Duodenal mucosa (tissue), 2 donors: ENCODE results near the gene CFD.
"Not testable (repeated sequence)": the region's sequence is repeated elsewhere in the genome, so short reads cannot be mapped to it uniquely, and the experiment has no call there.

Experiments used
- H3K27ac ChIP-seq: one replicate; pipeline ENCODE4 v1.7.0; 2013; ENCODE audit warnings: low read depth, low read length
- H3K27me3 ChIP-seq, 2 donors: one replicate each; pipeline ENCODE4 v1.7.0; 2013; ENCODE audit warnings: low read length in 2 of 2, control low read depth in 1 of 2; ENCODE audit not compliant: insufficient read depth in 2 of 2, control insufficient read depth in 1 of 2
- H3K36me3 ChIP-seq, 2 donors: one replicate each; pipeline ENCODE4 v1.7.0; 2013; ENCODE audit warnings: low read length in 2 of 2, control low read depth in 1 of 2; ENCODE audit not compliant: insufficient read depth in 2 of 2, control insufficient read depth in 1 of 2
- H3K4me1 ChIP-seq, 2 donors: one replicate each; pipeline ENCODE4 v1.7.0; 2013; ENCODE audit warnings: low read length in 2 of 2, control low read depth in 1 of 2; ENCODE audit not compliant: insufficient read depth in 2 of 2, control insufficient read depth in 1 of 2
- H3K4me3 ChIP-seq, 2 donors: one replicate each; pipeline ENCODE4 v1.7.0; 2013; ENCODE audit warnings: low read length in 2 of 2, low read depth in 1 of 2
- H3K9ac ChIP-seq, 2 donors: one replicate each; pipeline ENCODE4 v1.7.0; 2013; ENCODE audit warnings: low read length in 2 of 2, low read depth in 1 of 2
- H3K9me3 ChIP-seq, 2 donors: one replicate each; pipeline ENCODE4 v1.7.0; 2013; ENCODE audit warnings: low read length in 2 of 2, control low read depth in 1 of 2; ENCODE audit not compliant: control insufficient read depth in 1 of 2

Gene CFD

GRCh38 chr19:843836-844545 lies 15.5 kb upstream of the CFD start:
- Histone ChIP-seq H3K36me3 (no peaks in the 10 kb centered on the region), H3K9me3 (no peaks in the 10 kb centered on the region), H3K9ac (no peak overlapping the region), H3K27ac (no peak overlapping the region), H3K4me3 (no peak overlapping the region), H3K4me1 (no peaks in the 10 kb centered on the region), H3K27me3 (peaks cover 16 to 33% of the 10 kb centered on the region in 2 donors)

DNA sequence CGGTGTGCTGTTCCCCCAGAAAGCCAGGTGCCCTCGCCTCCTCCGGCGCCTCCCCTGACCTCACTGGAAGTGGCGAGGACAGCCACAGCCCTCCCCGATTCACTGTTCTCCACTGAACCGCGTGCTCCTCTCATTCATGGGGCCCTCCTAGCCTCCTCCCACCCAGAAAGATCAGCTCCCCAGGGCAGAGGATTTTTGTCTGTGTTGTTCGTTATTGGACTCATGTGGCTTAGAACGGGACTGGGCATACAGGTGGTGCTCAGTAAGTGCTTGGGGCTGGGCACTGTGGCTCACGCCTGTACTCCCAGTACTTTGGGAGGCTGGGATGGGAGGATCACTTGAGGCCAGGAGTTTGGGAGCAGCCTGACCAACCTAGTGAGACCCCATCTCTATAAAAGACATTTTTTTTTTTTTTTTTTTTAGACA lies 14.9 kb upstream of the CFD start:
- peaks cover 16 to 33% of the 10 kb centered on the region in 2 donors for H3K27me3 ChIP-seq

DNA sequence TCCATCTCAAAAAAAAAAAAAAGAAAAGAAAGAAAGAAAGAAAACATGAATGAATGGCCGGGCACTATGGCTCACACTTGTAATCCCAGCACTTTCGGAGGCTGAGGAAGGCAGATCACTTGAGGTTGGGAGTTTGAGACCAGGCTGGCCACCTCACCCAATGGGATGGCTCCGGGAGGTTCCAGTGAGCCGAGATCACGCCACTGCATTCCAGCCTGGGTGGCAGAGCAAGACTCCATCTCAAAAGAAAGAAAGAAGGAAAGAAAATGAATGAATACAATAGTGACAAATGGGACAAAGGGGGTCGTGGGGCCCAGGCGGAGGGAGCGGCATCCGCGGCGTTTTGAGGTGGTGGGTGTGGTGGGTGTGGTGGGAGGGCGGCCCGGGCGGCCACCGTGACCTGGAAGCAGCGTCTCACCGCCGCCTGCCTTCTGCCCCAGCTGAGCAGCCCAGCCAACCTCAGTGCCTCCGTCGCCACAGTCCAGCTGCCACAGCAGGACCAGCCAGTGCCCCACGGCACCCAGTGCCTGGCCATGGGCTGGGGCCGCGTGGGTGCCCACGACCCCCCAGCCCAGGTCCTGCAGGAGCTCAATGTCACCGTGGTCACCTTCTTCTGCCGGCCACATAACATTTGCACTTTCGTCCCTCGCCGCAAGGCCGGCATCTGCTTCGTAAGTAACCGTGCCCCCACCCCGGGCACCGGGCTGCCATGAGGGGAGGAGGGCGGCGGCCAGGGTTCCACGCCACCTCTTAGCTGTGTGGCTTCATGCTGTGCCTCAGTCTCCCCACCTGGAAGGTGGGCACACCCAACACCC lies 13.6 kb upstream of the CFD start:
- Histone ChIP-seq H3K9me3 (no peaks in the 10 kb centered on the region), H3K4me3 (no peak overlapping the region), H3K27ac (no peak overlapping the region), H3K36me3 (no peaks in the 10 kb centered on the region), H3K9ac (no peak overlapping the region), H3K4me1 (no peaks in the 10 kb centered on the region), H3K27me3 (peaks cover 16 to 36% of the 10 kb centered on the region in 2 donors)

More for the DNA sequence above, 14.9 kb upstream of the CFD start:
- H3K36me3 ChIP-seq = no peaks in the 10 kb centered on the region
- no peaks in the 10 kb centered on the region for H3K4me1 ChIP-seq
- H3K9ac ChIP-seq = no peak overlapping the region
- H3K9me3 ChIP-seq = no peaks in the 10 kb centered on the region
- H3K4me3 ChIP-seq = no peak overlapping the region
- no peak overlapping the region for H3K27ac ChIP-seq

- H3K9ac ChIP-seq = no peak overlapping the region
- no peaks in the 10 kb centered on the region for H3K9me3 ChIP-seq
- no peak overlapping the region for H3K4me3 ChIP-seq
- no peak overlapping the region for H3K27ac ChIP-seq
- H3K4me1 ChIP-seq = no peaks in the 10 kb centered on the region
- H3K36me3 ChIP-seq = no peaks in the 10 kb centered on the region
- H3K27me3 ChIP-seq = peaks cover 16 to 29% of the 10 kb centered on the region in 2 donors
Observed at GRCh38 chr19:848386-848921, 11.0 kb upstream of the CFD start.

DNA sequence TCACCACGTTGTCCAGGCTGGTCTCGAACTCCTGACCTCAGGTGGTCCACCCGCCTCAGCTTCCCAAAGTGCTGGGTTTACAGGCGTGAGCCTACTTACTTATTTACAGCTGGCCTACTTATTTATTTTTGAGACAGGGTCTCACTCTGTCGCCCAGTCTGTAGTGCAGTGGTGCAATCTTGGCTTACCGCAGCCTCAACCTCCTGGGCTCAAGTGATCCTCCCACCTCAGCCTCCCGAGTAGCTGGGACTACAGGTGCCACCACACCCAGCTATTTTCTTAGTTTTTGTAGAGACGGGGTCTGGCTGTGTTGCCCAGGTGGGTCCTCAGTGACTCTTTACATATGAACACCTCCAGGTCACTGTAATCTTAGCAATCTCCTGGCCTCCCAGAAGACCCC lies 10.3 kb upstream of the CFD start:
- not testable (repeated sequence) for H3K9me3 ChIP-seq, H3K4me1 ChIP-seq, H3K27ac ChIP-seq, H3K36me3 ChIP-seq, H3K9ac ChIP-seq, H3K4me3 ChIP-seq
- H3K27me3 ChIP-seq = peaks cover 16 to 28% of the 10 kb centered on the region in 2 donors

GRCh38 chr19:850221-850978 lies 9.1 kb upstream of the CFD start:
- Histone ChIP-seq H3K4me3 (no peak overlapping the region), H3K27ac (peak overlapping the region; percentile 22), H3K27me3 (peaks cover 16 to 25% of the 10 kb centered on the region in 2 donors), H3K36me3 (no peaks in the 10 kb centered on the region), H3K9ac (no peak overlapping the region), H3K9me3 (no peaks in the 10 kb centered on the region), H3K4me1 (no peaks in the 10 kb centered on the region)

DNA sequence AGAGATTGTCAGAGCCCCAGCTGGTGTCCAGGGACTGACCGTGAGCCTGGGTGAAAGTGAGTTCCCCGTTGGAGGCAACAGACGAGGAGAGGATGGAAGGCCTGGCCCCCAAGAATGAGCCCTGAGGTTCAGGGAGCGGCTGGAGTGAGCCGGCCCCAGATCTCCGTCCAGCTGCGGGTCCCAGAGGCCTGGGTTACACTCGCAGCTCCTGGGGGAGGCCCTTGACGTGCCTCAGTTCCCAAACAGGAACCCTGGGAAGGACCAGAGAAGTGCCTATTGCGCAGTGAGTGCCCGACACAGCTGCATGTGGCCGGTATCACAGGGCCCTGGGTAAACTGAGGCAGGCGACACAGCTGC lies 8.5 kb upstream of the CFD start:
- Histone ChIP-seq H3K4me1 (no peaks in the 10 kb centered on the region), H3K4me3 (no peak overlapping the region), H3K27ac (peak overlapping the region; percentile 22), H3K9ac (no peak overlapping the region), H3K27me3 (peaks cover 16 to 20% of the 10 kb centered on the region in 2 donors), H3K36me3 (no peaks in the 10 kb centered on the region), H3K9me3 (no peaks in the 10 kb centered on the region)

DNA sequence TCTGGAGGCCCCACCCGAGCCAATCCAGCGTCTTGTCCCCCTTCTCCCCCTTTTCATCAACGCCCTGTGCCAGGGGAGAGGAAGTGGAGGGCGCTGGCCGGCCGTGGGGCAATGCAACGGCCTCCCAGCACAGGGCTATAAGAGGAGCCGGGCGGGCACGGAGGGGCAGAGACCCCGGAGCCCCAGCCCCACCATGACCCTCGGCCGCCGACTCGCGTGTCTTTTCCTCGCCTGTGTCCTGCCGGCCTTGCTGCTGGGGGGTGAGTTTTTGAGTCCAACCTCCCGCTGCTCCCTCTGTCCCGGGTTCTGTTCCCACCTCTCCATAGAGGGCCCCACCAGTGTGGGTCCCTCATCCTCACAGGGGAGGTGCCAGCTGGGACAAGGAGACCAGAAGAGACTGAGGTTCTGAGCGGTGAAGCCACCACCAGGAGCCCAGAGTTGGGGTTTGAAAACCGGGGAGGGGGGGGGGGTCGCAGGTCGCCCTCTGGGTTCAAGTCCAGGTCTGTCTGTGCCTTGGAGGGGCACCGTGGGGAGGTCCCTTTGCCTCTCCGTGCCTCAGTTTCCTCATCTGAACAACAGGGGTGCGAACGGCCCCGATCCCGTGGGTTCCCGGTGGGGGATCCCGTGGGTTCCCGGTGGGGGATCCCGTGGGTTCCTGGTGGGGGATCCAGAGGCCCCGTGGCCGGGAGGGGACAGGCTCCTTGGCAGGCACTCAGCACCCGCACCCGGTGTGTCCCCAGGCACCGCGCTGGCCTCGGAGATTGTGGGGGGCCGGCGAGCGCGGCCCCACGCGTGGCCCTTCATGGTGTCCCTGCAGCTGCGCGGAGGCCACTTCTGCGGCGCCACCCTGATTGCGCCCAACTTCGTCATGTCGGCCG lies 7.1 kb upstream of the CFD start, which contains the start of gene ELANE:
ELANE (plus strand) TSS at position 168 of the 878 bp plus-strand sequence; CDS start at position 194, 26 bp downstream.
- Histone ChIP-seq H3K27me3 (peaks cover 9 to 10% of the 10 kb centered on the region in 2 donors), H3K4me3 (no peak within 1 kb of the TSS), H3K9me3 (no peaks in the 10 kb centered on the region), H3K27ac (no peak within 1 kb of the TSS), H3K36me3 (no peaks in the 10 kb centered on the region), H3K9ac (no peak within 1 kb of the TSS), H3K4me1 (no peaks in the 10 kb centered on the region)

DNA sequence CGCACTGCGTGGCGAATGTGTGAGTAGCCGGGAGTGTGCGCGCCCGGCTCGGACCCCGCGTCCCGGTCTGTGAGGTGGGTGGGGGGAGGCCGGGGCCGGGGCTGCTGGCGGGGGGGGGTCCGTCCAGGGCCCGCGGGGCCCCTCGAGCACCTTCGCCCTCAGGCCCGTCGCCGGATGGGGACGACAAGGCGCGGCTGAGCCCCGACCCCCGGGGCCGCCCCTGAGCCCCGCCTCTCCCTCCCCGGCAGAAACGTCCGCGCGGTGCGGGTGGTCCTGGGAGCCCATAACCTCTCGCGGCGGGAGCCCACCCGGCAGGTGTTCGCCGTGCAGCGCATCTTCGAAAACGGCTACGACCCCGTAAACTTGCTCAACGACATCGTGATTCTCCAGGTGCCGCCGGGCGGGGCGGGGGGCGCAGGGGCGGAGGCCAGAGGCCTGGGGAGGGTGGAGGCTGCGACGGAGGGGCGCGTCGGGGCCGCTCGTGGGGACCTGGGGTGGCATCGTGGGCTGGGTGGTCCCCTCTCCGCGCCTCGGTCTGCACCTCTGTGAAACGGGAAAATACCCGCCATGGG lies 6.4 kb upstream of the CFD start:
- no peak overlapping the region for H3K4me3 ChIP-seq

More for the DNA sequence above, 6.4 kb upstream of the CFD start:
- no peaks in the 10 kb centered on the region for H3K36me3 ChIP-seq
- no peaks in the 10 kb centered on the region for H3K4me1 ChIP-seq
- H3K27me3 ChIP-seq = peaks cover 4 to 6% of the 10 kb centered on the region in 2 donors
- H3K27ac ChIP-seq = no peak overlapping the region
- H3K9me3 ChIP-seq = no peaks in the 10 kb centered on the region
- no peak overlapping the region for H3K9ac ChIP-seq
